ENCODE measurements around the gene CCNI.

DNA sequence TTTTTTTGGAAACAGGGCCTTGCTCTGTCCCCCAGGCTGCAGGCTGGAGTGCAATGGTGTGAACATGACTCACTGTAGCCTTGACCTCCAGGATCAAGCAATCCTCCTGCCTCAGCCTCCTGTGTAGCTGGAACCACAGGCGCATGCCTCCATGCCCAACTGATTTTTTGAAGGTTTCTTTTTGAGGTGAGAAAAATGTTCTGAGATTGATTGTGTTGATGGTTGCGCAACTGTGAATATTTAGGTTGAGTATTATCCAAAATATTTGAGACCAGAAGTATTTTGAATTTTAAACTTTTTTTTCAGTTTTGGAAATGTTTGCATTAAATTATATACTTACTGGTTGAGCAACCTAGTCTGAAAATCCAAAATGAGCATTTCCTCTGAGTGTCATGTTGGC lies 2.6 kb upstream of the CCNI start:
- TF ChIP-seq, protein P1, sequence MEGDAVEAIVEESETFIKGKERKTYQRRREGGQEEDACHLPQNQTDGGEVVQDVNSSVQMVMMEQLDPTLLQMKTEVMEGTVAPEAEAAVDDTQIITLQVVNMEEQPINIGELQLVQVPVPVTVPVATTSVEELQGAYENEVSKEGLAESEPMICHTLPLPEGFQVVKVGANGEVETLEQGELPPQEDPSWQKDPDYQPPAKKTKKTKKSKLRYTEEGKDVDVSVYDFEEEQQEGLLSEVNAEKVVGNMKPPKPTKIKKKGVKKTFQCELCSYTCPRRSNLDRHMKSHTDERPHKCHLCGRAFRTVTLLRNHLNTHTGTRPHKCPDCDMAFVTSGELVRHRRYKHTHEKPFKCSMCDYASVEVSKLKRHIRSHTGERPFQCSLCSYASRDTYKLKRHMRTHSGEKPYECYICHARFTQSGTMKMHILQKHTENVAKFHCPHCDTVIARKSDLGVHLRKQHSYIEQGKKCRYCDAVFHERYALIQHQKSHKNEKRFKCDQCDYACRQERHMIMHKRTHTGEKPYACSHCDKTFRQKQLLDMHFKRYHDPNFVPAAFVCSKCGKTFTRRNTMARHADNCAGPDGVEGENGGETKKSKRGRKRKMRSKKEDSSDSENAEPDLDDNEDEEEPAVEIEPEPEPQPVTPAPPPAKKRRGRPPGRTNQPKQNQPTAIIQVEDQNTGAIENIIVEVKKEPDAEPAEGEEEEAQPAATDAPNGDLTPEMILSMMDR (IDR thresholded peaks at IDR 0.05; ENCODE audit: low read length) = no peak
- no peak for TF ChIP-seq EZH2 (IDR thresholded peaks at IDR 0.05; ENCODE audit: borderline replicate concordance, low read length)
